DMS153 (cell line): ENCODE results near the gene LHX8.
A peak's percentile ranks its signal among the peaks of the same experiment; 100 is the strongest.

Experiments
- DNase-seq: peaks from one replicate; lab custom pipeline; 2025; lab: John Stamatoyannopoulos, UW

The LHX8 gene

GRCh38 chr1:75203415-75204277 is 69.5 kb downstream of the LHX8 start:
- peak; percentile 10 for DNase-seq

DNA sequence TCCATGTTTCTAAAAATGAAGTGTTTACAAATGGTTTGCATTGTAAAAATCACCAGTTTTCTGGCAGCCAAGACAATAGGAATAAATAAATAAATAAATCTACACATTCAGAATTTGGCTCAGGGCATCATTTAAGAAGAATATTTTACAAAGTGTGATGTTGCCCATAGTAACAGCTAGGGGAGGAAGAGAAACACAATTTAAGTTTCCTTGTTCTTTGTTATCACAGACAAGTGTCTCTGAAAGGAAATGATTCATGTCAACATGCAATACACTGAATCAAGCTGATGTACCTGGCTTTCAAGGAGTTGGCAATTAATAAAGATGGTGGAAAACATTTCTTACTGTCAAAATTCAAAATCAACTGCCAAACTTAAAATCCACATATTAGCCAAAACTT is 74.7 kb downstream of the LHX8 start:
- no peak for DNase-seq
